Body of pancreas (tissue), 4 donors: Measurements from ENCODE around the gene ENTPD6.

Source experiments
- CTCF ChIP-seq, 7 experiments: fragments of 450-650 bp in 4 of 7; fragments of 200-600 bp in 3 of 7; sonication (generic) in 3 of 7; IDR thresholded peaks; one replicate each; pipeline ENCODE4 v1.5.1; 2016 to 2019; ENCODE audit warnings: antibody characterized with exemption in 7 of 7
- POLR2A ChIP-seq, 3 donors: fragments of 450-650 bp; IDR thresholded peaks; one replicate each; pipeline ENCODE4 v1.6.1; 2016; ENCODE audit warnings: antibody characterized with exemption in 3 of 3, mild to moderate bottlenecking in 2 of 3

- no peak for TF ChIP-seq POLR2A (IDR thresholded peaks at IDR 0.05)
- TF ChIP-seq CTCF (IDR thresholded peaks at IDR 0.05): no peak
Measured at GRCh38 chr20:25243416-25243979, 48.0 kb downstream of the ENTPD6 start.
